Activated CD8-positive, alpha-beta memory T cell treated with anti-CD3 and anti-CD28 coated beads, Interleukin-2, amount 10 ng/mL, durations not matched to agents 7 days and 5 days (primary cell): Measurements from ENCODE around the gene GPR18. TPM values are rescaled to one million over a fixed set of nuclear protein-coding genes. Genes with fewer than 3 reads are reported as not detected.

ENCODE experiments used
- ATAC-seq: fragments of 150-1000 bp; cut with Tn5 transposase; one replicate; pipeline ENCODE4 v1.10.0; 2021; ENCODE audit warnings: moderate library complexity
- CTCF ChIA-PET: fragments of 350-600 bp; sonication (Branson Sonifier 250); formaldehyde crosslinking; loops from one replicate; lab custom pipeline; 2021; ENCODE audit warnings: antibody characterized with exemption; lab: Charles Lee
- DNase-seq: peaks from one replicate; pipeline ENCODE4 v3.0.0-alpha.2; 2020
- H3K27ac Mint-ChIP-seq: one replicate; pipeline ENCODE4 v1.8.0; 2021; ENCODE audit warnings: mild to moderate bottlenecking, mixed read lengths
- H3K27me3 Mint-ChIP-seq: one replicate; pipeline ENCODE4 v1.8.0; 2021; ENCODE audit warnings: mixed read lengths
- H3K36me3 Mint-ChIP-seq: one replicate; pipeline ENCODE4 v1.8.0; 2021; ENCODE audit warnings: mild to moderate bottlenecking, mixed read lengths
- H3K4me1 Mint-ChIP-seq: one replicate; pipeline ENCODE4 v1.8.0; 2021; ENCODE audit warnings: mixed read lengths
- H3K4me3 Mint-ChIP-seq: one replicate; pipeline ENCODE4 v1.8.0; 2021; ENCODE audit warnings: mild to moderate bottlenecking, moderate library complexity, mixed read lengths
- H3K9me3 Mint-ChIP-seq: one replicate; pipeline ENCODE4 v1.8.0; 2022; ENCODE audit warnings: low read depth, mixed read lengths
- total RNA-seq, 2 experiments: library from RNA; stranded (reverse); gene quantifications; one replicate each; pipeline ENCODE4 v1.2.3, GENCODE V29; 2021

Gene GPR18
- total RNA-seq, 2 experiments from 2014 or later, result 11.1 to 13.1 TPM

GRCh38 chr13:99288089-99288488, 29.9 kb upstream of the GPR18 start:
- peaks cover 33% of the 10 kb centered on the region for H3K36me3 Mint-ChIP-seq

DNA sequence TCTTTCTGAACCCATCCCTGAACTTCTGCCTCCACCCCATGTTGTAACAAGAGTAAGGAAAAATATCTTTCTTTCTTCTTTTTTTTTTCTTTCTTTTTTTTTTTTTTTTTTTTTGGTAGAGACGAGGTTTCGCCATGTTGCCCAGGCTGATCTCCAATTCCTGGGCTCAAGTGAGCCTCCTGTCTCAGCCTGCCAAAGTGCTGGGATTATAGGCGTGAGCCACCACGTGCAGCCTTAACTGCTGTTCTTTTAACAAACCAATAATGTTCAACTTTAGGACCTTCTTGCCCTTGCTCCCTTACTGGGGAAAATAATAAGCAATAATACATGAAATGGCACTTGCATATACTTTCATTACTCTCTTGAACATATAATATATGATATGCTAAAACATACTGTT, 29.4 kb upstream of the GPR18 start:
- H3K4me1 Mint-ChIP-seq, result peaks cover 76% of the 10 kb centered on the region
- DNase-seq (no peak), ATAC-seq (no peak)
- H3K9me3 Mint-ChIP-seq, result no peaks in the 10 kb centered on the region
- peaks cover 31% of the 10 kb centered on the region for H3K36me3 Mint-ChIP-seq
- H3K4me3 Mint-ChIP-seq, result no peak overlapping the region
- peak overlapping the region; percentile 80 for H3K27ac Mint-ChIP-seq
- H3K27me3 Mint-ChIP-seq, result no peaks in the 10 kb centered on the region
- CTCF ChIA-PET, result interaction anchor here (0.8 to 2.0 kb wide), 6 partner anchors 9 to 150 kb away, joined by 3 to 8 read pairs (median 4); no protein-coding TSS in a partner anchor

More at GRCh38 chr13:99288089-99288488, 29.9 kb upstream of the GPR18 start:
- DNase-seq (peak; percentile 83), ATAC-seq (peak; percentile 73)
- CTCF ChIA-PET, result interaction anchor here (0.9 to 2.0 kb wide), 8 partner anchors 9 to 149 kb away, joined by 3 to 8 read pairs (median 4); partner anchors contain the start of gene GPR183
- no peaks in the 10 kb centered on the region for H3K9me3 Mint-ChIP-seq
- H3K4me3 Mint-ChIP-seq, result peak overlapping the region; percentile 38
- H3K27me3 Mint-ChIP-seq, result no peaks in the 10 kb centered on the region
- peak overlapping the region; percentile 80 for H3K27ac Mint-ChIP-seq
- H3K4me1 Mint-ChIP-seq, result peaks cover 73% of the 10 kb centered on the region

- Mint-ChIP-seq H3K27me3 (no peaks in the 10 kb centered on the region), H3K4me3 (no peak overlapping the region), H3K4me1 (peaks cover 84% of the 10 kb centered on the region), H3K9me3 (no peaks in the 10 kb centered on the region), H3K36me3 (peaks cover 29% of the 10 kb centered on the region), H3K27ac (no peak overlapping the region)
- CTCF ChIA-PET, result interaction anchor here (0.8 to 2.5 kb wide), 10 partner anchors 10 to 150 kb away, joined by 3 to 8 read pairs (median 4); partner anchors contain the start of gene GPR183
- DNase-seq (no peak), ATAC-seq (no peak)
These were observed 27.4 kb upstream of the GPR18 start for GRCh38 chr13:99285432-99286182.

DNA sequence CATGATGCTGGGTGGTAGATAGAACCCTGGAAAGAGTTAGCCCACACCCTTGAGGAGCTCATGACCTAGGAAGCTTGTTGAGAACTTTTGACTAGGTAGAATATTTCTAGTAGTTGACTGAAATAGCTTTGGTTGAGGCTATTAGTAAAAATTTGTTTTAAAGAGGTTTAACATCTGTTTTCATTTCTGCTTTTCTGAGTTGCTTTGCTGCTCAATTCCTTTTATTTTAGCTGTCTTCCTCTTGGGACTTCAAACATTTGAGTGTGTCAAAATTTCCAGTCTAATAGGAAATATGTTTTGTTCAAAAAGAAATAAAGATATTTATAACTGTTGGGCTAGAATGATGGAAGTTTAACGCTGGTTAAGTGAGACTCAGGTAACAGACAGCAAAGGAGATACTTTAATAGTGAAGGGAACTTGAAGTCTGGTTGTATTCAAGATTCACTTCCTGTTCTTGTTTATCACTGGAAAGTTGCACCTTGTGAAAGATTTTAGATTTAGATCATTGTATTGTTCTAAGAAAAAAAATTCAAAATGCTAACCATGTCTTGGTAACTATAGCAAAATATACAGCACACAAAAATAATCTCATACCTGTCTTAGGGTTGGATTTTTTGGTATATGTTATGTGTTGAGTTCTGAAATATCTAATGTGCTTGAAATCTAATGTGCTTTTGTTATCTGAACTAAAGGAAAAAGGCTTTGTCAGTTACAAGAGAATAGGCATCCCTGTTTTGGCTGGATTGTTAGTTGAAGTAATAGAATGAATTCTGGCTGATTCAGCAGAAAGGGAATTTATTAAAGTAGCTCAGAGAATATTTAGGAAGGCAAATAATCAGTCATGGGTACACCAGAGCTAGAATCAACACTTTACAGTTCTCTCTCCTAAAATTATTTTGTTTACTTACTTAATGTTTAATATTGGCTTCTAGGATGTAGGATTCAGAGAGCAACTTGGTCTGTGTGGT, 24.4 kb upstream of the GPR18 start:
- peaks cover 85% of the 10 kb centered on the region for H3K4me1 Mint-ChIP-seq
- no peak overlapping the region for H3K4me3 Mint-ChIP-seq
- H3K27ac Mint-ChIP-seq, result peak overlapping the region; percentile 82
- H3K27me3 Mint-ChIP-seq, result no peaks in the 10 kb centered on the region
- DNase-seq, result no peak
- H3K36me3 Mint-ChIP-seq, result peaks cover 31% of the 10 kb centered on the region
- no peaks in the 10 kb centered on the region for H3K9me3 Mint-ChIP-seq
- CTCF ChIA-PET, result interaction anchor here (0.6 to 3.6 kb wide), 6 partner anchors 9 to 223 kb away, joined by 3 to 13 read pairs (median 4); no protein-coding TSS in a partner anchor
- peak; percentile 22 for ATAC-seq

DNA sequence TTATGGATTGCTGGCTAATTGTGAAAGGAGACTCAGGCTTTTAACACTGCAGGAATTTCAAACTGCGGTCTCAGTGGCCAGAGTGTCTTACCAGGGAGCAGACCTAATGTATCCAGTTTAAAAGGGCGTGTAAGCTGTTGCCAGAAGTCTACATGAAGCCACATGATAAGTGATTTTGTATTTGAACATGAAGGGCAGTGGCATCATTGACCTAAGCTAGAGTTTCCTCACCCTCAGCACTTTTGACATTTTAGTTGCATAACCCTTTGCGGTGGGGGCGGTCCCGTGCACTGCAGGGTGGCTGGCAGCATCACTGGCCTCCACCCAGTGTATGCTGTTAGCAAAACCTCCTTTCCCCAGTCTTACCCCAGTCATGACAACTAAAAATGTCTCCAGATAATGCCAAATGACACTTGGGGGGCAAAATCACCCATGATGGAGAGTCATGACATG, 23.7 kb upstream of the GPR18 start:
- Mint-ChIP-seq H3K27ac (peak overlapping the region; percentile 35), H3K4me3 (no peak overlapping the region), H3K27me3 (no peaks in the 10 kb centered on the region), H3K36me3 (peaks cover 32% of the 10 kb centered on the region), H3K9me3 (no peaks in the 10 kb centered on the region), H3K4me1 (peaks cover 85% of the 10 kb centered on the region)
- CTCF ChIA-PET, result interaction anchor here (0.8 to 3.6 kb wide), 5 partner anchors 9 to 154 kb away, joined by 3 to 13 read pairs (median 4); no protein-coding TSS in a partner anchor
- peak; percentile 67 for DNase-seq
- ATAC-seq, result peak; percentile 52

GRCh38 chr13:99280166-99280565, 22.0 kb upstream of the GPR18 start:
- ATAC-seq, result no peak
- H3K27me3 Mint-ChIP-seq, result no peaks in the 10 kb centered on the region
- no peaks in the 10 kb centered on the region for H3K9me3 Mint-ChIP-seq
- H3K36me3 Mint-ChIP-seq, result peaks cover 35% of the 10 kb centered on the region
- no peak for DNase-seq
- H3K4me1 Mint-ChIP-seq, result peaks cover 89% of the 10 kb centered on the region
- H3K27ac Mint-ChIP-seq, result peak overlapping the region; percentile 3
- CTCF ChIA-PET, result interaction anchor here (2.1 to 3.6 kb wide), 2 partner anchors 10 to 156 kb away, joined by 12 to 13 read pairs; no protein-coding TSS in a partner anchor
- no peak overlapping the region for H3K4me3 Mint-ChIP-seq

DNA sequence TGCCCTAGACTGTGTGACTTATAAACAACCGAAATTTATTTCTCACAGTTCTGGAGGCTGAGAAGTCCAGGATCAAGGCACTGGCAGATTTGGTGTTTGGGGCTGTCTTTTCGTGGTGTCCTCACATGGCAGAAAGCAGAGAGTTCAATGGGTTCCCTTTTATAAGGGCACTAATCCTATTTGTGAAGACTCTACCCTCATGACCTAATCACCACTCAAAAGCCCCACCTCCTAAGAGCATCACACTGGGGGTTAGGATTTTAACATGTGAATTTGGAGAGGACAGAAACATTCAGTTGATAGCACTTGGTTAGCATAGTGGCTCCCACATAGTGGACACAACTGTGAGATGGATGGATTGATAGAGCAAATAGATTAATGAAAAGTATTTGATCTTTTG, 21.5 kb upstream of the GPR18 start:
- no peaks in the 10 kb centered on the region for H3K27me3 Mint-ChIP-seq
- peaks cover 91% of the 10 kb centered on the region for H3K4me1 Mint-ChIP-seq
- CTCF ChIA-PET, result interaction anchor here (1.4 to 2.1 kb wide), 5 partner anchors 9 to 103 kb away, joined by 3 to 12 read pairs (median 3); no protein-coding TSS in a partner anchor
- peaks cover 40% of the 10 kb centered on the region for H3K36me3 Mint-ChIP-seq
- no peaks in the 10 kb centered on the region for H3K9me3 Mint-ChIP-seq
- DNase-seq, result no peak
- no peak overlapping the region for H3K4me3 Mint-ChIP-seq
- ATAC-seq, result no peak
- H3K27ac Mint-ChIP-seq, result peak overlapping the region; percentile 61

- Mint-ChIP-seq H3K9me3 (no peaks in the 10 kb centered on the region), H3K27me3 (no peaks in the 10 kb centered on the region), H3K27ac (peak overlapping the region; percentile 61), H3K4me1 (peaks cover 93% of the 10 kb centered on the region), H3K36me3 (peaks cover 43% of the 10 kb centered on the region), H3K4me3 (no peak overlapping the region)
- no peak for ATAC-seq
- CTCF ChIA-PET, result interaction anchor here (1.1 to 2.1 kb wide), 9 partner anchors 9 to 158 kb away, joined by 3 to 12 read pairs (median 3); no protein-coding TSS in a partner anchor
- DNase-seq, result no peak
These were observed 20.7 kb upstream of the GPR18 start for GRCh38 chr13:99278843-99279242.

GRCh38 chr13:99278200-99278599, 20.0 kb upstream of the GPR18 start:
- Mint-ChIP-seq H3K27me3 (no peaks in the 10 kb centered on the region), H3K4me1 (peaks cover 96% of the 10 kb centered on the region), H3K4me3 (peak overlapping the region; percentile 29), H3K36me3 (peaks cover 48% of the 10 kb centered on the region), H3K9me3 (no peaks in the 10 kb centered on the region), H3K27ac (peak overlapping the region; percentile 67)
- peak; percentile 69 for DNase-seq
- ATAC-seq, result peak; percentile 29
- CTCF ChIA-PET, result interaction anchor here (1.1 to 2.1 kb wide), 9 partner anchors 8 to 158 kb away, joined by 3 to 12 read pairs (median 3); no protein-coding TSS in a partner anchor

DNA sequence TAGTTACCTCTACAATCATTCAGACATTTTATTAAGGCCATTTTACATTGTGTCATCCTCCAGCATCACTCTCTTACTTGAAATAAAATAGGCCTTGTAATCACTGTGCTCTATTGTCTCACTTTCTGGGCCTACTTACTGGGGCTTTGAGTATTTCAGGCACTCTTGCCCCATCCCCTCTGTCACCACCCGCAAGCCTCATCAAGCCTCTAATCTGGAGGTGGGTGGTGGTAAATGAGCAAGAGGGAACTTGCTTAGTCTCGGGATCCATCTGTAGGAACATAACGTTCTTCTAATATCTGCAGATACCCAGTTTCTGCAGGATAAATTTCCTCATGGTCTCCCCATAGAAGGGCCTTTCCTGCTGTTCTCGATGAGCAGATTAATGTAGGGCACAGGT, 19.4 kb upstream of the GPR18 start:
- CTCF ChIA-PET, result interaction anchor here (1.6 kb wide), 1 partner anchor 159 kb away, joined by 6 read pairs; no protein-coding TSS in a partner anchor
- ATAC-seq, result no peak
- Mint-ChIP-seq H3K4me1 (peaks cover 94% of the 10 kb centered on the region), H3K36me3 (peaks cover 51% of the 10 kb centered on the region), H3K9me3 (peaks cover 2% of the 10 kb centered on the region), H3K27ac (peak overlapping the region; percentile 71), H3K4me3 (no peak overlapping the region), H3K27me3 (no peaks in the 10 kb centered on the region)
- no peak for DNase-seq

DNA sequence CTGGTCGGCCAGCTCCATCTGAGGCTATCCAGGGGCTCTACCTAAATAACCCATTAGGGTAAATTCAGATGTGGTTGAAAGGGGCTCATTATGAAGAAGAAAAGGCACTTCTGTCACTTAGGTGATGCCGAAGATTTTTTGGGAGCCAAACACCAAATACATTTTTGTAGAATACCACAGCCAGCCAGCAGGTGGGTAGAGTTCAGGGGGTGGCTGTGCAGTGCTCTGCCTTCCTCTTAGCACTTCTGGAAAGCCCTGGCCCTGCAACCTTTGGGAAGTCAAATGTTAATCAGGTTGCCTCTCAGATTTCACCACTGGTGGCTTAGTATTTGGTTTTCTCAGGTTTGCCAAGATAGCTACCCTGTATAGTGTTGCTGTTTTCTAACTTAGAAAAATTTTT, 18.5 kb upstream of the GPR18 start:
- Mint-ChIP-seq H3K4me3 (no peak overlapping the region), H3K36me3 (peaks cover 59% of the 10 kb centered on the region), H3K27me3 (no peaks in the 10 kb centered on the region), H3K4me1 (peaks cover 90% of the 10 kb centered on the region), H3K27ac (peak overlapping the region; percentile 50), H3K9me3 (peaks cover 5% of the 10 kb centered on the region)
- CTCF ChIA-PET, result interaction anchor here (1.0 to 15.4 kb wide), 5 partner anchors 11 to 160 kb away, joined by 3 to 308 read pairs (median 178); no protein-coding TSS in a partner anchor
- ATAC-seq (no peak), DNase-seq (no peak)

GRCh38 chr13:99275093-99275469, 16.9 kb upstream of the GPR18 start:
- CTCF ChIA-PET, result interaction anchor here (0.6 to 15.4 kb wide), 19 partner anchors 9 to 162 kb away, joined by 3 to 308 read pairs (median 4); no protein-coding TSS in a partner anchor
- DNase-seq, result peak; percentile 82
- Mint-ChIP-seq H3K9me3 (peaks cover 5% of the 10 kb centered on the region), H3K36me3 (peaks cover 54% of the 10 kb centered on the region), H3K27ac (peak overlapping the region; percentile 62), H3K27me3 (no peaks in the 10 kb centered on the region), H3K4me3 (no peak overlapping the region), H3K4me1 (peaks cover 90% of the 10 kb centered on the region)
- peak; percentile 78 for ATAC-seq
